Measurements from ENCODE around the gene QSOX1. TPM values are rescaled to one million over a fixed set of nuclear protein-coding genes. Genes with fewer than 3 reads are reported as not detected.

Gene QSOX1
- total RNA-seq, 2 donors from 2014 or later = 80.3 to 104 TPM

GRCh38 chr1:180182643-180183311 lies 28.1 kb downstream of the QSOX1 start:
- intact Hi-C loops (cut with DNase I) = no loop called here
- peak; percentile 51 for DNase-seq (ENCODE audit: low spot score)

DNA sequence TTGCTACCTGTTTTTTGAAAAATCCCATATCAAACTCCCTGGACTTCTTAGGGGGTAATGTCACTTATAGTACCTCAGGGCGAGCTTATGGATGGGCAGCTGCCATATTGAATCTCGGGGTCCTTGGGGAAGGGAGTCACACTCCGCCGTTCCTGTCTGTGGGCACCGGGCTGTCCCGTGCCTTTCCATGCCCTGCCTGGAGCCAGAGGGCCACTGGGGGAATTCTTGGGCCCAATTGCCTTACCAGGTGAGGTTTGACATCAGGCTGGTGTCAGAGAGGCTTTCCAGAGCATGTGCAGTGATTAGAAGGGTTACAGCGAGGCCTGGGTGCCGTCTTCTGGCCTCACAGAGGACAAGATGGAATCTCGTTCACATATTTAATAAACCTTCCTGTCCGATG lies 28.8 kb downstream of the QSOX1 start:
- peak; percentile 60 for DNase-seq (ENCODE audit: low spot score)
- intact Hi-C loops (cut with DNase I) = no loop called here

DNA sequence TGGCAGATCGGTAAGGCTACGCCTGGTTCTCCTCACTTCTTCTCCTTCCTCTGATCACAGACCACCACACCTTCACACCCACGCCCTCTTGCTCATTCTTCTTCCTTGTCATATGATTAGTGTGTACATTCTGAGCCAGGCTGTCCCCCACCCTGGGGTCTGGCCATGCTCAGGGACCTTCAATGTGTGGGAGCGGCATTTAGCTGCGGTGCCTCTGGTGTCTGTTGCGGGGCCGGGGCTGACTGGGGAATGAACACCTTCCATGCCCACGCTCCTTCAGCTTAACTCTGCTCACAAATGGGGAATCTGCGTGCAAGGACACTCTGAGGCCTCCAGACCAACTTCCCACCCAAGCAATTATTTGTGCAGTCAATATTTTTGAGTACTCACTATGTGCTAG lies 29.4 kb downstream of the QSOX1 start:
- intact Hi-C loops (cut with DNase I) = no loop called here
- peak; percentile 72 for DNase-seq (ENCODE audit: low spot score)

- DNase-seq (ENCODE audit: low spot score) = peak; percentile 62
- intact Hi-C loops (cut with DNase I) = loop anchor here in 1 of 2 donors (5.0 kb wide), 1 partner anchor 292 kb away; no protein-coding TSS in a partner anchor
Observed at GRCh38 chr1:180185281-180185680, 30.6 kb downstream of the QSOX1 start.

- intact Hi-C loops (cut with DNase I) = loop anchor here in 1 of 2 donors (5.0 kb wide), 1 partner anchor 291 kb away; no protein-coding TSS in a partner anchor
- DNase-seq (ENCODE audit: low spot score) = peak; percentile 73
Observed at GRCh38 chr1:180185971-180186645, 31.4 kb downstream of the QSOX1 start.

DNA sequence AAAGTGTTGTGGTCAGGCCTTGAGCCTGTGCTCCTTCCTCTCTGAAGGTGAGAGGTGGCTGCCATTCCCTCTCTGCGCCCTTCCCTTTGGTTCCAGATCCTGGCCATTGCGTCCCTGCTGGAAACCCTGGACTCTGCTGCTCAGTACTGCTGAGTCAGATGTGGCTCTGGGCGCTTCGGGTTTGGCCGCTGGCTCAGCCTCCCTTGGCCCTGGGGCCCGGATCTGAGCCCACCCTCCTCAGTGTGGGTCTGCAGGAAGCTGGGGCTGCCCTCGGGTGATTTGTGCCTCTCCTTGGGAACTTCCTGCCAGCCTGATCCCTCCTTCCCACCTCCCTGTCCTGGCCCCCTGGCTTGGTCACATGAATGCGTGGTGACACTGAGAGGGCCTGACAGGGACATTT lies 32.2 kb downstream of the QSOX1 start:
- intact Hi-C loops (cut with DNase I) = loop anchor here in 1 of 2 donors (5.0 kb wide), 1 partner anchor 290 kb away; no protein-coding TSS in a partner anchor
- no peak for DNase-seq (ENCODE audit: low spot score)

DNA sequence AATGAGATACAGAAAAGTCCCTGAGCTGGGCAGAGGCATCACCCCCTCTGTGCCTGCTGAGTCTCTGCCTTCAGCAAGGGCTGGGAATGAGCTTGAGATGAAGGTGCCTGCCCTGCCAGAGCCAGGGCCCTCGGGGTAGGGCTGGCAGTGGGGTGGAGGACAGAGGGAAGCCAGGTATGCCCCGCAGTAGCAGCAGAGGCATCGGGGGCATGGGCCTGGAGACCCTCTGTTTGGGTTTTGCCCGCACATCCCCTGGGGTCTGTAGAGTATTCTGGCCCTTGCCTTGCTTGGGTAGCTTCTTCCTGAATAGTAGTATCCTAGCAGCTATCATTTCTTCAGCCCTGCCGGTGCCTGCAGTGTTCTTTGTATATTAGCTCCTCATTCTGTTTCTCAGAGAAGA lies 33.0 kb downstream of the QSOX1 start:
- no peak for DNase-seq (ENCODE audit: low spot score)
- intact Hi-C loops (cut with DNase I) = loop anchor here in 1 of 2 donors (5.0 kb wide), 1 partner anchor 290 kb away; no protein-coding TSS in a partner anchor

- intact Hi-C loops (cut with DNase I) = loop anchor here in 1 of 2 donors (5.0 kb wide), 1 partner anchor 289 kb away; no protein-coding TSS in a partner anchor
- DNase-seq (ENCODE audit: low spot score) = peak; percentile 90
Observed at GRCh38 chr1:180188091-180188506, 33.4 kb downstream of the QSOX1 start.

GRCh38 chr1:180188684-180189175 lies 34.1 kb downstream of the QSOX1 start:
- intact Hi-C loops (cut with DNase I) = loop anchor here in 1 of 2 donors (5.0 kb wide), 1 partner anchor 289 kb away; no protein-coding TSS in a partner anchor
- no peak for DNase-seq (ENCODE audit: low spot score)

DNA sequence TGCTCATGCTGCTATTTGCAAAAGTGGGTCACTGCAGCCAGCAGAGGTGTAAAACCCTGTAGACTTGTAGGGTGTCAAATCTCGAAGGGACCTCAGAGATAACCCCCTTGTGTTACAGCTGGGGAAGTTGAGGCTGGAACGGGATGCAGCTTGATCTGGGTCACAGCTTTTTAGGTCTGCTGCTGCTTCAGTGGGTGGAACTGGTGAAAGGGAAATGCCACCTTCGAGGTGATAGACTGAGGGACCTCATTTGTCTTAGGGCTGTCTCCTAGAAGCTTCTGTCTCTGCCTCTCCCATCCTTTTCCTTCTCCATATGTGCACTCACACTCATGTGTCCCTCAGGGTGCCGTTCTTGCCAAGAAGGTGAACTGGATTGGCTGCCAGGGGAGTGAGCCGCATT lies 35.4 kb downstream of the QSOX1 start:
- intact Hi-C loops (cut with DNase I) = no loop called here

DNA sequence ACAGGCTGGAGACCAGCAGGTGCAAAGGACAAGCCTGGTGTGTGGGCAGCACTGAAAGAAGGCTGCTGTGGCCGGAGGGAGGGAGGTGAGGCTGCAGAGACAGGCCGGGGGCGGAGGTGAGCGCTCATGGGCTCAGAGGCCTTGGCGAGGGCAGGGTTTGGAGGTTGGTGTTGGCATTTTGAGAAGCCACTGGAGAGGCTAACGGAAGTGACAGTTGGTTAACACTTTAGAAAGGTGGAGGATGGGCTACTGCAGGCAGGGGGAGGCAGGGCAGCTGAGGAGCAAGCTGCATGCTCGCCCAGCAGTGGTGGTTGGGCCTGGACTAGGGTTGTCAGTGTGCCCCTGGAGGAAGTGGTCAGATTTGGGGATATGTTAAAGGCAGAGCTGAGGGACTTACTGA lies 37.5 kb downstream of the QSOX1 start:
- intact Hi-C loops (cut with DNase I) = no loop called here
- DNase-seq (ENCODE audit: low spot score) = no peak

More for the DNA sequence above, 35.4 kb downstream of the QSOX1 start:
- no peak for DNase-seq (ENCODE audit: low spot score)

DNA sequence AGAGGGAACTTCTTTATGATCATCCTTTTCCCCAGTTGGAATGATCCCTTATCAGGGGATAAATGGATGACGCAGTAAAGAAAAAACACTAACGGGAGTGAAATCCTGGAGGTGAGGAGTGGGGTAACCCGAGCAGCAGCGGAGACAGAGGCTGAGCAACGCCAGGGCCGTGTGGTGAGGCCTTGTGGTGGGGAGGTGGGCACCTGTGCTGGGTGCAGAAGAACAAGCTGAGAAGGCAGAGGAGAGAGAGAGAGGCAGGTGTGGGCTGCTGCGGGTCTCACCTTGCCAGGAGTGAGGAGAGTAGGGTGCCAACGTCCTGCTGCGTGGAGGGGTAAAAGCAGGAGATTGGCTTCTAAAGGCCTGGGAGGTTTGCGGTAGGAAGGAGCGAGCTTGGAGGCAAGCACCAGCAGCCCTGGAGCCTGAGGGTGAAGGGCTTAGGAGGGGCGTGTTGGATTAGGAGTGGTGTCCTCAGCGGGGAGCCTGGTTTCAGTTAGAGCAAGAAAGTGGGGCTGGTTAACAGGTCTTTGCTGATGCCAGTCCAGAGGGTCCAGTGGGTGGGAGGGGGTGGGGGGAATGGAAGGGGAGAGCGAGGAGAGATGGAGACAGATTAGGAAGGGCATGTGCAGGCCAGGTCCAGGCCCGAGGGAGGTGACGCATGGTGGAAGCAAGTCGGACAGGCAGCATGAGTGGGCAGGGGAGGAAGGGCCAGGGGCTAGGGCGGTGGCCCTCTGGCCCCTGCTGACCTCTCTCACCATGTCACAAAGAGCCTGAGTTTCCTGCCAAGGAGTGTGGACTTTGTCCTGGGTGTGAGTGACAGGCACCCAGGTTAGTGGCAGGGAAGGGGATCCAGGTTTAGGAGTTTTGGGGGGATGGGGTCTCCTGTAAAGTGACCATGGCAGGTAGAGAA lies 38.7 kb downstream of the QSOX1 start:
- intact Hi-C loops (cut with DNase I) = no loop called here

DNA sequence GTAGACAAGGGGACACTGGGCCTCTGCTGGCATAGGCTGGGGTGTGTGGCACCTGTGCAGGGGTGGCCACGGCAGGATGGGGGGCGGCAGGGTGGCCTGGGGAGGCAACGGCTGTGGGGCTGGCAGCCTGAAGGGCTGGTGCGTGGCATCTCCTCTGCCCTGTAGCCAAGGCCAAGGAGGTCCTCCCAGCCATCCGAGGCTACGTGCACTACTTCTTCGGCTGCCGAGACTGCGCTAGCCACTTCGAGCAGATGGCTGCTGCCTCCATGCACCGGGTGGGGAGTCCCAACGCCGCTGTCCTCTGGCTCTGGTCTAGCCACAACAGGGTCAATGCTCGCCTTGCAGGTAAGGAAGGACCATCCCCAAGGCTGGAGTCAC lies 39.4 kb downstream of the QSOX1 start:
- DNase-seq (ENCODE audit: low spot score) = no peak
- intact Hi-C loops (cut with DNase I) = no loop called here

More for the DNA sequence above, 38.7 kb downstream of the QSOX1 start:
- DNase-seq (ENCODE audit: low spot score) = no peak

DNA sequence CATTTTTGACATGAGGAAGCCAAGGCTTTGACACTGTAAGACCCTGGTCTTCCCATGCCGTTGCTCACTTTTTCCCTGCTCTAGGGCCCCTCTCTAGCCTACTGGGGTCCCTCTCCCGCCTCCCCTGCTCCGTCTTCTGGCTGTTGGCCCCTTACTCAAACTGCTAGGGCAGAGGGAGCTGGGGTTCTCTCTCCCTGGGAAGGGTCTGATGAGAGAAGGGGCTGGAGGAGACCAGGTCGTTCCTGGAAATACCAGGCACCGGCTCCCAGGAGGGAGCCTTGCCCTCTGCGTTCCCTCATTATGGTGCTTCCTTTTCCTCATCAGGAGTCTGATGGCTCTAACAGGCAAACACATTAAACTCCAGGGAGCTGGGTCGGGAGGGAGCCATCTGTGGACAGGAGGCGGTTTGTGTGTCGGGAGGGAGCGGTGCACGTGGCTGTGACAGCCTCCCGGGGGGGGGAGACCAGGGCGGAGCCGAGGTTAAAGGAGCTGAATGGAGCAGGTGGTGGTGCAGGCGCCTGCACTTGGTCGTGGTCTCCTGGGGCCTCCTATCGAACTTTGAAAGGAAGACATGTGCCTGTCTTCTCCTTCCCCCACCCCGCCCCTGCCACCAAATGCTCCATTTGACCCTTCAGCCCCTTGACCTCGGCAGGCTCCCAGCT lies 40.0 kb downstream of the QSOX1 start:
- intact Hi-C loops (cut with DNase I) = no loop called here
- DNase-seq (ENCODE audit: low spot score) = no peak

GRCh38 chr1:180195401-180195800 lies 40.7 kb downstream of the QSOX1 start:
- intact Hi-C loops (cut with DNase I) = no loop called here
- DNase-seq (ENCODE audit: low spot score) = no peak

GRCh38 chr1:180195916-180196315 lies 41.2 kb downstream of the QSOX1 start:
- no peak for DNase-seq (ENCODE audit: low spot score)
- intact Hi-C loops (cut with DNase I) = loop anchor here in 1 of 2 donors (1.0 kb wide), 1 partner anchor 21 kb away; no protein-coding TSS in a partner anchor

DNA sequence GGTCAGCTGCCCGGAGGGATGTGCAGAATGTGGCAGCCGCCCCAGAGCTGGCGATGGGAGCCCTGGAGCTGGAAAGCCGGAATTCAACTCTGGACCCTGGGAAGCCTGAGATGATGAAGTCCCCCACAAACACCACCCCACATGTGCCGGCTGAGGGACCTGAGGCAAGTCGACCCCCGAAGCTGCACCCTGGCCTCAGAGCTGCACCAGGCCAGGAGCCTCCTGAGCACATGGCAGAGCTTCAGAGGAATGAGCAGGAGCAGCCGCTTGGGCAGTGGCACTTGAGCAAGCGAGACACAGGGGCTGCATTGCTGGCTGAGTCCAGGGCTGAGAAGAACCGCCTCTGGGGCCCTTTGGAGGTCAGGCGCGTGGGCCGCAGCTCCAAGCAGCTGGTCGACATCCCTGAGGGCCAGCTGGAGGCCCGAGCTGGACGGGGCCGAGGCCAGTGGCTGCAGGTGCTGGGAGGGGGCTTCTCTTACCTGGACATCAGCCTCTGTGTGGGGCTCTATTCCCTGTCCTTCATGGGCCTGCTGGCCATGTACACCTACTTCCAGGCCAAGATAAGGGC lies 41.9 kb downstream of the QSOX1 start:
- intact Hi-C loops (cut with DNase I) = loop anchor here in 1 of 2 donors (1.0 kb wide), 1 partner anchor 21 kb away; no protein-coding TSS in a partner anchor
- no peak for DNase-seq (ENCODE audit: low spot score)

DNA sequence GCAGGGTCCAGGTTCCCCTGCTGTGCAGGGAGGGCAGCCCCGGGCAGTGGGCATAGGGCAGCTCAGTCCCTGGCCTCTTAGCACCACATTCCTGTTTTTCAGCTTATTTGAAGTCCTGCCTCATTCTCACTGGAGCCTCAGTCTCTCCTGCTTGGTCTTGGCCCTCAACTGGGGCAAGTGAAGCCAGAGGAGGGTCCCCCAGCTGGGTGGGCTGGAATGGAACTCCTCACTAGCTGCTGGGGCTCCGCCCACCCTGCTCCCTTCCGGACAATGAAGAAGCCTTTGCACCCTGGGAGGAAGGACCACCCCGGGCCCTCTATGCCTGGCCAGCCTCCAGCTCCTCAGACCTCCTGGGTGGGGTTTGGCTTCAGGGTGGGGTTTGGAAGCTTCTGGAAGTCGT lies 42.6 kb downstream of the QSOX1 start:
- intact Hi-C loops (cut with DNase I) = no loop called here

More for the DNA sequence above, 42.6 kb downstream of the QSOX1 start:
- no peak for DNase-seq (ENCODE audit: low spot score)
